ENCODE data around the gene KSR2. TPM values are rescaled to one million over a fixed set of nuclear protein-coding genes. Genes with fewer than 3 reads are reported as not detected.

KSR2 gene
- total RNA-seq, 1 donor from 2014 or later, result 0.02 TPM

DNA sequence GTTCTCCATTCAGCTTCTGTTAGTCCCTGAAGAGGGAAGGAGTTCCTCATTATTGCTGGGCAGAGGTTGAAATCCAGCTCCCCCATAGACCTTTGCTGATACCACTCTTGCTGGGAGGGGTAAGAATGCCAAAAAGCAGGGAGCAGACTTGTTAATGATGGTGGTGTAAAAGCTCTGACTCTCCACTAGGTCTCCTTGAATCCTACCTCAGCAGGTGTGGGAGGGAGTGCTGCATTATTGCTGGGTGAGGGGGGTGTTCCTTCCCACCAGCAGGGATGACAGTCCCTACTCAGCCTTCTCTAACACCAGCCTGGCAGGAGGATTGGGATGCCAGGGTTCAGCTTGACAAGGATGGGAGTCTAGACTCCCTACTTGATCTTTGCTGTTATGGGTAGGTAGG is 421.6 kb downstream of the KSR2 start:
- intact Hi-C loops (cut with micrococcal nuclease), result no loop called here

GRCh38 chr12:117545216-117545615 is 423.6 kb downstream of the KSR2 start:
- intact Hi-C loops (cut with micrococcal nuclease), result no loop called here

- intact Hi-C loops (cut with micrococcal nuclease), result no loop called here
These were observed 428.8 kb downstream of the KSR2 start for GRCh38 chr12:117540011-117540410.

DNA sequence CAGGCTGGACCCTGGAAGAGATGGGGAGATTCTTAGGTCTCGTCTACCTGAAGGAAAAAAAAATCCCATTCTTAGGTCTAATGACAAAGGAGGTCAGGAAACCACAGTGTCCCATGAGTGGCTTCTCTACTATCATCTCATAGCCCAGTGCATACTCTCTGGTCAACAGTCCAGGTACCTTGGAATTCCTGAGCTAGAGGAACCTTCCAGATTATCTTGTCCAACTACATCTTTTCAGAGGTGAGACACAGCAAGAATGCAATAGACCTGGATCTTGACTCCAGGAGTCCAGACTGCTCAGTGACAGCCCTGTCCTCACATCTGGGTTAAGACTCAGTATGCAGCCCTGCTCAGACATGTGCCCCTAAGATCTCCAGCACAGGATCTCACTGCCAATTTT is 429.9 kb downstream of the KSR2 start:
- intact Hi-C loops (cut with micrococcal nuclease), result no loop called here

DNA sequence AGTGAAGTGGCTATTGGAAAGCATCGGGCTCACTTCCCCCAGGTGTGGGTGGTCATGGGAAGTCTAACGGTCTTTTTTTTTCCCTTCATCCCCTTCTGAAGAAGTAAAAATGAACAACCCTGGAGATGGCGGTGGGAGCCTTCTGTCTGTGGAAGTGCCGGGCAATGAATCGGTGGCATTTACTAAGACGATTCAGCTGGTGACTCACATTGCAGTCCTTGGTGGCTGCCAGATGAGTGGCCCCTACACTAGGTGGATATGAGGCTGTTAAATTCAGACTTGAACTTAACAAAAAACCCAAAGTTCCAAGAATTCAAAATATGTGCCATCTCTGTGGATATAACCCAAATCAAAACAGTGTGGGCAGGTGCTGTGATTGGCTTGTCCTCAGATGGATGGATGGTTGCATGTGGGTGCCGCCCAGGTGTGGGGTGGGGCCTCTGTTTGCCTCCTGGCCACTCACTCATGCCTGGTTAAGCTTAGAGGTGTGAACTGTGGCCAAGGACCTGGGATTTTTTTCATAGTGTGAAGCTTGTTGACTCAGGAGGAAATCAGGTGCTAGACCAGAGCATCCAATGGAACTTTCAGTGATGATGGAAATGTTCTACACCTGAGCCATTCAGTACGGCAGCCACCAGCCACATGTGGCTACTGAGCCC is 430.6 kb downstream of the KSR2 start:
- intact Hi-C loops (cut with micrococcal nuclease), result no loop called here

DNA sequence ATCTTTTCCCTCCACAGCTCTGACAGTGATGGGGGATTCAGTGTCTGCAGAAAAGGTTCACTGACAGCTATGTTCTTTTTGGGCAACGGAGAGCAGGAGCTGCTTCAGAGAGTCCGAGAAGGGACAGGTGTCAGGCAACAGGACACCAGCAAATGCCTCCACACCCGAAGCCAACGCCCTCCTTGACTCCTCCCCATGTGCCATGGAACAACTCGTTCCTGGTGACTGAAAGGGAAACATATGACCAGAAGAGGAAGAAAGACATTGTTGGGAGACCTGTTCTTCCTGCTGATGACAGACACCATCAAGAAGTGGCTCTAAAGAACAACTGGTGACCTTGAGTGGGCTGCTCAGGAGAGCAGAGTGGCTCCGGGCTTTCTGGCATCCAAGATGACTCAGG is 435.1 kb downstream of the KSR2 start:
- intact Hi-C loops (cut with micrococcal nuclease), result no loop called here

GRCh38 chr12:117530796-117531195 is 438.0 kb downstream of the KSR2 start:
- intact Hi-C loops (cut with micrococcal nuclease), result no loop called here

DNA sequence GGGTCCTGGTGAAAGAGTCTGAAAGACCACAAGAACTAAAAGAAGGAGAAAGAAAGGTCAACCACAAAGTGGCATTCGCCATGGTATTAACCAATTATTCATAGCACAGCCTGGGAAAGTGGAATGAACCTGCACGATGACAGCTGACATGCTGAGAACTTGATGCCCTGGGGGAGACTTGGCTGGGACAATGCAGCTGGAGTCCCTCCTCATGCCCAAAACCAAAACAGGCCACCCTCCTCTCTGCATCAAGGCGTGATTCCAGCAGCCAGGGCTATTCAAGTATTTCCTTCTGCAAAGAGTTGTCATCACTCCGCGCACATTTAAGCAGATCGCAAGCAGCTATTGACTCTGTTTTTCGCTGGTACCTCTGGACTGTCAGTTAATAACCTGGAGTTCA is 440.3 kb downstream of the KSR2 start:
- intact Hi-C loops (cut with micrococcal nuclease), result no loop called here

DNA sequence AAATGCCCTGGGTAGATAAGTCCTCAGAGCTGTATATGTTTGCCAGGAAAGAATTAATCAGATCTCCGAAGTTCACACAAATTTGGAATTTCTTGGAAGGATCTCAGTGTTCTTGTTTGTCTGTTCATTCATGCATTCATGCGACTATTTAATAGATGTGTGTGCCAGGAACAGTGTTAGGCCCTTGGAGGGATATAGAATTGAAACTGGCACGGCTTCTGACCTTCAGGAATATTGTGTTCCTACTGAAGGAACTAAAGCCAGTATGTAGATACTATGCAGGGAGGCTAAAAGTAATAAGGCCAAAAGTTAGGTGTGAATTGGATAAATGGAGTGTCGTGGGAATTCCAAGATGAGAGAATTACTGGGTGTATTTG is 441.3 kb downstream of the KSR2 start:
- intact Hi-C loops (cut with micrococcal nuclease), result no loop called here

- intact Hi-C loops (cut with micrococcal nuclease), result no loop called here
These were observed 441.9 kb downstream of the KSR2 start for GRCh38 chr12:117526757-117527478.

- intact Hi-C loops (cut with micrococcal nuclease), result no loop called here
These were observed 443.0 kb downstream of the KSR2 start for GRCh38 chr12:117525766-117526165.

- intact Hi-C loops (cut with micrococcal nuclease), result no loop called here
These were observed 444.0 kb downstream of the KSR2 start for GRCh38 chr12:117524806-117525205.

DNA sequence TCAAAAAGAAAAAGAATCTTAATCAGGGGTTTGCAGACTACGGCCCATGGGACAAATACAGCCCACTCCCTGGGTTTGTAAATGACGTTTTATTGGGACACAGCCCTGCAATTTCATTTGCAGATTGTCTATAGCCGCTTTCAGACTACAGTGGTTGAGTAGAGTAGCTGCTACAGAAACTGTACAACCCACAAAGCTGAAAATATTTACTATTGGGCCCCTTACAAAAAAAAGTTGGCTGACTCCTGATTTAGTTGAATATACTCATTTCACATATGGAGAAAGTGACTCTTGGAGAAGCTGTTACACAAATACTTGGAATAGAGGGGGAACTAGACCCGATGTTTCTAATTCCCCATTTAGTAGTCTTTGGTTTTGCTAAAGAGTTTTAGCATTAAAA is 444.8 kb downstream of the KSR2 start:
- intact Hi-C loops (cut with micrococcal nuclease), result no loop called here

DNA sequence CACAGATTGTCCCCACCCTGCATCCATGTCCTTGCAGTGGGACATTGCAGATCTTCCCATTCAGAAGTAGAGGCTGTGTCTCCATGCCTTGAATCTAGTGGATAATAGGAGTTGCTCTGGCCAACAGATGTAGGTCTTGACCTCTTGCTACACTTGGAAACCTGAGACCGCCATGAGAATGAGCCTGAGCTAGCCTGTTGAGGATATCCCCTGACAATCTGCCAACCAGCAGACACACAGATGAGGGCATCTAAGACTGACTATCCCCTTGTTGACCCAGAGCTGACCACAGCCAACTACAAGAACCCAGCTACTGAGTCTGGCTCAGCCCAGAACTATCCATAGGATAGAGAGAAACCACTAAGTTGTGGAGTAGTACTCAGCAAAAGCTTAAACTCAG is 446.2 kb downstream of the KSR2 start:
- intact Hi-C loops (cut with micrococcal nuclease), result no loop called here

DNA sequence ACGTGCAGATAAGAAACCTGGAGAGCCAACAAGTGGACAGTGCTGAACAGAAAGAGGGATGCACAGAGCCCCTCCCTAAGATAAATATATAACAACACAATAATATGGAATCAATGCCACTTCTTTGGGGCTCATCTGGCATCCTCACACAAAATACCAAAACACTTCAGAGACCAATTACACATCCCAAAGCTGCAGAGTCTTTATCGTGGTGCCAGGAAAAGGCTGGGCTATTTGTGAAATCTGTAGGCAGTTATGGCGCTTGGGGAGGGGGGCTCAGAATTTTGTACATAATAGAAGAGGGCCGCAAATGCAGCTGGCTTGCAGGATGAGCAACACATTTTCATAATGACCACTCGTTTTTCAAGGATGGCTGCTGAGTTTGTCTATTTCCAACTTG is 446.9 kb downstream of the KSR2 start:
- intact Hi-C loops (cut with micrococcal nuclease), result no loop called here

- intact Hi-C loops (cut with micrococcal nuclease), result no loop called here
These were observed 447.4 kb downstream of the KSR2 start for GRCh38 chr12:117521346-117521745.

DNA sequence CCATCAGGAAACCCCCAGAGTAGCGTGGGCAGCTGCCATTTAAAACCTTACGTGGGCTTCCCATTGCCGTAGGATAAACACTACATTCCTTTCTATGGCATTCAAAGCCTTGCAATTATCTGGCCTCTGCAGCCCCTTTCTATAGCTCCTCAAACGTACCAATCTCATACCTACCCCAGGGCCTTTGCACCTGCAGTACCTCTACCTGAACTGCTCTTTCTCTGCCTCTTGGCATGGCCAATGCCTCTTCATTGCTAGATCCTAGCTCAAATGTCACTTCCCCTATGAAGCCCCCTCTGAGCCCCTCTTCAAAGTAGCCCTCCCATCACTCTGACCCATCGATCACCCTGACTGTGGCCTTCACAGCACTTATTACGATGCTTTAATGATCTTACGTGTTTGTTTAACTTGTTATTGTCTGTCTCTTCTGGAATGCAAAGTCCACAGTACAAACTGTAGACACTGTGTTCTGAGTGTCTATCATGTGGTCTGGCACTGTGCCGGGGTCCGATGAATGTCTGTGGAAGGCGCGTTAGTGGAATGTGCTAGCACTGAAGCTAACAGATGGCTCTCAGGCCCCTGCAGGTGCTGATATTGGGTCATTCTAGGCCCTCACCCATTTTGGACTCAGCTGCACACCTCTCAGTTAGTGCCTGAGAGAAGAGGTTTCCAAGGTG is 450.1 kb downstream of the KSR2 start:
- intact Hi-C loops (cut with micrococcal nuclease), result no loop called here

DNA sequence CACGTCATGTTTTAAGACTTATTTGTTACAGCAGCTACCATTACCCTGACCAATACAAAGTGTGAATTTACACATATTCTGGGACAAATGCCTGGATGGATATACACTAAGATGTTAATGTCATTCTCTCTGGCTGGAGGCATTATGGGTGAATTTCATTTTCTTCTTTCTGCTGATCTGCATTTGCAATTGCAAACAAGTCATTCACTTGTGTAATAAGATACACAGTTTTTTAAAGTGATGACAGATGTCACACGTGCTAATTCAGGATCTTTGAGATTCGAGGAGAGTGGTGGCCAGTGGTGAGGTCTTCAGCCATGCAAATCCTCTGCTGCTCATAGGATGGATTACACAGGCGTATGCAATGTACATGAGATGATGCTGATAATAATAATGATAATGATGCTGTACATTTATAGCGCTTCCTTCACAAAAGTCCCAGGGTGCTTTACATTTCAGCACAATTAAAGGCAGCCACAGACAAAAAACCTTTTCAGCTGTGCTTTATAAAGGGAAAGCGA is 451.5 kb downstream of the KSR2 start:
- intact Hi-C loops (cut with micrococcal nuclease), result no loop called here

GRCh38 chr12:117516034-117516433 is 452.8 kb downstream of the KSR2 start:
- intact Hi-C loops (cut with micrococcal nuclease), result no loop called here

- intact Hi-C loops (cut with micrococcal nuclease), result no loop called here
These were observed 454.8 kb downstream of the KSR2 start for GRCh38 chr12:117514016-117514415.

- intact Hi-C loops (cut with micrococcal nuclease), result no loop called here
These were observed 455.4 kb downstream of the KSR2 start for GRCh38 chr12:117513353-117513752.

DNA sequence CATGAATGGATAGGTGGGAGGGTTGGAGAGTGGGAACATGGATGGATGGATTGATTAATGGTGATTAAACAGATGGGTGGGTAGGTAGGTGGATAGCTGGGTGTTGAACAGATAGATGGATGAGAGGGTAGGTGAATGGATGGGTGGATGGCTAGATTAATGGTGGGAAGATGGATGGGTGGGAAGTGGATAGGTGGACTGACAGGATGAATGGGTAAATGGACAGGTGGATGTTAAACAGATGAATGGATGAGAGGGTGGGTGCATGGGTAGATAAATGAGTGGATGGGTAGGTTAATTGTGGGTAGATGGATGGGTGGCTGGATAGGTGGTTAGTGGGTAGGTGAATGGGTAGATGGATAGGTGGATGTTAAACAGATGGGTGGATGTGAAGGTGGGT is 460.3 kb downstream of the KSR2 start:
- intact Hi-C loops (cut with micrococcal nuclease), result no loop called here

All from T-helper 2 cell treated with Interferon-gamma antibody and Interleukin-4, amounts not matched to agents 100 ng/mL and 5 ng/mL, for 36 hours (primary cell).